ENCODE results near the gene PRKCA.

DNA sequence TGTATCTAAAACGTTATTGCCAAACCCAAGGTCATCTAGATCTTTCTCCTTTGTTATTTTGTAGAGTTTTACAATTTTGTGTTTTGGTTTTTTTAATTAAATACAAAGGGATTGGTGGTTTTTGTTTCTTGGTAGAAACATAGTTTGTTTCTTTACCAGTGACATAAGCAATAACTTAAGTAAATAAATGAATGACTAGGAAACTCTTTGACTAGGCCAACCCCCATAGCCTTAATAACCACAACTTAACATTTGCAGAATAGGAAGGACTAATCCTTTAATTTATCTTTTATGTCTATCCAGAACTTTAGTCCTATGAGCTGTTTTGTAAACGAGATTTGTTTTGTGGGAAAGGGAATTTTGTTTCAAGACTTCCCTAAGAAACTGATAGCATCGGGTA, 162.5 kb downstream of the PRKCA start:
- TF ChIP-seq POLR2A (IDR thresholded peaks at IDR 0.05; ENCODE audit: low read length) = no peak
- TF ChIP-seq GATA1 (IDR thresholded peaks at IDR 0.05; ENCODE audit: low read depth, low read length) = no peak

Measured in erythroblast (primary cell).